ENCODE results near the gene MAP1B. TPM values are rescaled to one million over a fixed set of nuclear protein-coding genes. Genes with fewer than 3 reads are reported as not detected.

MAP1B gene
- polyA plus RNA-seq, 3 donors = 0.02 TPM; not detected in 2

DNA sequence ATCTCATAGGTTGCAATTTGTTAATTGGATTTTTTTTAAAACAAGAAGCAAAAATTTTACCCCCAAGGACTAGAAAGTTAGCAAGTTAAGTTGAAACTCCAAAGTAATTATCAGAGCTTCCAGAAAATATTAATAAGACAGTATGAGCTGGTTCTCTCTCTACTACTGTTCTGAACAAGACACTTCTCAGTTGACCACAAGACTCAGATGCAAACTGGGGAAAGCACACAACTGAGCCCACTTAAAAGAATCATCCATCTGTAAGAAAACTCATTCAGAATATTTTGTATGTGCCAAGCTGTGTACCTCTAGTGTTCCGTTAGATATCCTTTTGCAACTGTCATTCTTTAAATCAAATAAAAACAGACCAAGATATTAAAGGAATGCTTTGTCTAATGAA, 60.0 kb downstream of the MAP1B start:
- H3K4me2 ChIP-seq (replicated peaks; ENCODE audit: extremely low read depth, low read length, poor library complexity, severe bottlenecking) = no peak overlapping the region

GRCh38 chr5:72167804-72168203, 60.5 kb downstream of the MAP1B start:
- TF ChIP-seq CTCF (IDR thresholded peaks at IDR 0.05) = no peak
- H3K4me3 ChIP-seq (replicated peaks in 1 of 3; ENCODE audit: low read depth in 2 of 3, low read length in 3 of 3) = no peak overlapping the region
- Mint-ChIP-seq H3K4me3 (no peak overlapping the region), H3K4me1 (peaks cover 3% of the 10 kb centered on the region), H3K36me3 (no peaks in the 10 kb centered on the region), H3K27ac (no peak overlapping the region), H3K27me3 (ENCODE audit: low read depth in 3 of 3) (peaks cover 19 to 44% (median 20%) of the 10 kb centered on the region in 3 donors), H3K9me3 (peaks cover 0 to 1% (median 0%) of the 10 kb centered on the region in 7 donors)
- no peaks in the 10 kb centered on the region for H3K36me3 ChIP-seq (replicated peaks in 1 of 2; ENCODE audit: control insufficient read depth in 1 of 2, insufficient read depth in 2 of 2, low read length in 2 of 2)
- no peaks in the 10 kb centered on the region for H3K4me1 ChIP-seq (ENCODE audit: control insufficient read depth in 1 of 2, insufficient read depth in 2 of 2, low read length in 2 of 2)
- H3K27me3 ChIP-seq (ENCODE audit: control insufficient read depth in 2 of 2, insufficient read depth in 2 of 2, low read length in 2 of 2) = peaks cover 3 to 33% of the 10 kb centered on the region in 2 donors
- no peaks in the 10 kb centered on the region for H4K20me1 ChIP-seq (ENCODE audit: insufficient read depth, low read length)
- no peaks in the 10 kb centered on the region for H3K9me3 ChIP-seq (replicated peaks in 1 of 2; ENCODE audit: control insufficient read depth in 1 of 2, insufficient read depth in 1 of 2, low read length in 2 of 2)
- no peak for DNase-seq
- no peak overlapping the region for H2AFZ ChIP-seq (ENCODE audit: insufficient read depth, low read depth, low read length, poor library complexity, severe bottlenecking)
- WGBS (ENCODE audit: insufficient coverage) = 100% methylated on average over 3 of the region's 8 CpGs
- no peaks in the 10 kb centered on the region for H3K79me2 ChIP-seq (ENCODE audit: insufficient read depth, low read length)
- no peak overlapping the region for H3K4me2 ChIP-seq (replicated peaks; ENCODE audit: extremely low read depth, low read length, poor library complexity, severe bottlenecking)
- intact Hi-C loops (cut with micrococcal nuclease) = no loop called here
- H3K27ac ChIP-seq (ENCODE audit: low read depth in 1 of 2, low read length in 2 of 2) = no peak overlapping the region
- no peak overlapping the region for H3K9ac ChIP-seq (ENCODE audit: insufficient read depth, low read length, poor library complexity, severe bottlenecking)

More for the DNA sequence above, 60.0 kb downstream of the MAP1B start:
- Histone ChIP-seq H3K79me2 (ENCODE audit: insufficient read depth, low read length) (no peaks in the 10 kb centered on the region), H3K4me3 (replicated peaks in 1 of 3; ENCODE audit: low read depth in 2 of 3, low read length in 3 of 3) (no peak overlapping the region), H2AFZ (ENCODE audit: insufficient read depth, low read depth, low read length, poor library complexity, severe bottlenecking) (no peak overlapping the region), H4K20me1 (ENCODE audit: insufficient read depth, low read length) (no peaks in the 10 kb centered on the region), H3K27me3 (ENCODE audit: control insufficient read depth in 2 of 2, insufficient read depth in 2 of 2, low read length in 2 of 2) (peaks cover 3 to 33% of the 10 kb centered on the region in 2 donors), H3K27ac (ENCODE audit: low read depth in 1 of 2, low read length in 2 of 2) (no peak overlapping the region), H3K9me3 (replicated peaks in 1 of 2; ENCODE audit: control insufficient read depth in 1 of 2, insufficient read depth in 1 of 2, low read length in 2 of 2) (no peaks in the 10 kb centered on the region), H3K4me1 (ENCODE audit: control insufficient read depth in 1 of 2, insufficient read depth in 2 of 2, low read length in 2 of 2) (no peaks in the 10 kb centered on the region), H3K9ac (ENCODE audit: insufficient read depth, low read length, poor library complexity, severe bottlenecking) (no peak overlapping the region), H3K36me3 (replicated peaks in 1 of 2; ENCODE audit: control insufficient read depth in 1 of 2, insufficient read depth in 2 of 2, low read length in 2 of 2) (no peaks in the 10 kb centered on the region)
- Mint-ChIP-seq H3K4me3 (no peak overlapping the region), H3K9me3 (peaks cover 0 to 1% (median 0%) of the 10 kb centered on the region in 7 donors), H3K27me3 (ENCODE audit: low read depth in 3 of 3) (peaks cover 18 to 46% (median 20%) of the 10 kb centered on the region in 3 donors), H3K36me3 (no peaks in the 10 kb centered on the region), H3K27ac (no peak overlapping the region), H3K4me1 (peaks cover 3% of the 10 kb centered on the region)
- DNase-seq = no peak
- no peak for TF ChIP-seq CTCF (IDR thresholded peaks at IDR 0.05)
- WGBS (ENCODE audit: insufficient coverage) = no CpG with 5 or more reads among the region's 1 CpG
- intact Hi-C loops (cut with micrococcal nuclease) = no loop called here
